Measurements from ENCODE around the gene WDR37. TPM values are rescaled to one million over a fixed set of nuclear protein-coding genes. Genes with fewer than 3 reads are reported as not detected.

WDR37 gene
- total RNA-seq, 6 experiments from 2014 or later = 5.8 to 9.7 (median 8.3) TPM

DNA sequence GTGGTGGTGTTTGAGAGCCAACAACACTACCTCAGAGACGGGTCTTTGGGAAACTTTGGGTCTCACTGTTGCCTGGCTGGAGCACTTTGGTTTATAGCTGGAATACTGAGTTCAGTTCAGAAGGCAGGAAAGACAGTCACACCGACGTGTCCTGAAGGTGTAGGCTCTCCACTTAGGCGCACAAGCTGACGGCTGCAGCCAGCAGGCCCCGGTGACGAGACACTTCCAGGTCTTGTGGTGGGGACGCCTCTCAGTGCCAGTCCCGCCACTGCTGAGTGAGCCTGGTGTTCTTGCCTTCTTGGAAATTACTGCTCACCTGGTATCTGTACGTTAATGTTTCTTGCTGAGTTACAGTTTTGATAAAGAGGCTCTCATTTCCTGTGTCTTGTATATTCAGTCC lies 74.0 kb downstream of the WDR37 start:
- WGBS (ENCODE audit: insufficient coverage, low coverage, low lambda C conversion rate, missing lambda C conversion rate) = no CpG with 5 or more reads among the region's 10 CpGs
- TF ChIP-seq POLR2A (IDR thresholded peaks at IDR 0.05) = no peak
- TF ChIP-seq, protein P1, sequence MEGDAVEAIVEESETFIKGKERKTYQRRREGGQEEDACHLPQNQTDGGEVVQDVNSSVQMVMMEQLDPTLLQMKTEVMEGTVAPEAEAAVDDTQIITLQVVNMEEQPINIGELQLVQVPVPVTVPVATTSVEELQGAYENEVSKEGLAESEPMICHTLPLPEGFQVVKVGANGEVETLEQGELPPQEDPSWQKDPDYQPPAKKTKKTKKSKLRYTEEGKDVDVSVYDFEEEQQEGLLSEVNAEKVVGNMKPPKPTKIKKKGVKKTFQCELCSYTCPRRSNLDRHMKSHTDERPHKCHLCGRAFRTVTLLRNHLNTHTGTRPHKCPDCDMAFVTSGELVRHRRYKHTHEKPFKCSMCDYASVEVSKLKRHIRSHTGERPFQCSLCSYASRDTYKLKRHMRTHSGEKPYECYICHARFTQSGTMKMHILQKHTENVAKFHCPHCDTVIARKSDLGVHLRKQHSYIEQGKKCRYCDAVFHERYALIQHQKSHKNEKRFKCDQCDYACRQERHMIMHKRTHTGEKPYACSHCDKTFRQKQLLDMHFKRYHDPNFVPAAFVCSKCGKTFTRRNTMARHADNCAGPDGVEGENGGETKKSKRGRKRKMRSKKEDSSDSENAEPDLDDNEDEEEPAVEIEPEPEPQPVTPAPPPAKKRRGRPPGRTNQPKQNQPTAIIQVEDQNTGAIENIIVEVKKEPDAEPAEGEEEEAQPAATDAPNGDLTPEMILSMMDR (IDR thresholded peaks at IDR 0.05) = no peak
- Histone ChIP-seq H3K27ac (no peak overlapping the region), H3K36me3 (peaks cover 0 to 43% (median 13%) of the 10 kb centered on the region in 4 donors), H3K9me3 (no peaks in the 10 kb centered on the region), H3K4me3 (no peak overlapping the region), H3K27me3 (no peaks in the 10 kb centered on the region), H3K4me1 (no peaks in the 10 kb centered on the region)
- intact Hi-C loops (cut with DNase I) = no loop called here
- ATAC-seq (no peak), DNase-seq (no peak)

DNA sequence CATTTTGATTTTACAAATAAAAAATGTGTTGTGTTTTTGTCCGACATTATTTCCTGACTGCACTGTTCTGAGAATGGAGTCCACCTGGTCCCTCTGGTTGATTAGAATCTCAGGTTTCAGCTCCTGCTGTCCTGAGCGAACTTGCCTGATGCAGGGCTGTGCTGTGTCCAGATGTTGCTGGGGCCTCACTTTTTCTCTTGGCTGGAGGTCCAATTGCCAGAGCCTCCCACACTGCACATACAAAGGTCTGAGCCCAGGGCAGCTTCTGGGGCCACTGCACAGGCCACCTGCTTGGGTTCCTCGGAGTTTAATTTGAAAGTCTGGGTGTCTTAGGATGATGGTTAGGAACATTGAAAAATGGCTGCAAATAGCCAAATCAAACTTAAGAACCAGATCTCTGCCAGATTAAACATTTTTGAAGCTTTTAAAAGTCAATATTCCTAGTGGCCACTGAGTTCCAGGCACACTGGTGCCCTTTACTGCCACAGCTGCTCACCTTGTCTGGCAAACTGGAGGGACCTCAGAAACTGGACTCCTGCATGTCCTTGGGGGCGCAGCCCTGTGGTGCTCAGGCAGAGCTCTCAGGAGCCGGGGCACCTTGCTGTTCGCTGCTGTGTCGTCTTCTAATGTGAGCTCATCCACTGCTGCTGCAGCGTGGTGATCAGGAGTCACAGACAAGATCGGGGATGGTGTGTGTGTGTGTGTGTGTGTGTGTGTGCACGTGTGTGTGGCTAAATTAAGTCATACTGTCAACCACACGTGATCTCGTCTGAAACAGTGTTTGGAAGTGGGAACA lies 75.0 kb downstream of the WDR37 start:
- intact Hi-C loops (cut with DNase I) = no loop called here
- WGBS (ENCODE audit: insufficient coverage, low coverage, low lambda C conversion rate, missing lambda C conversion rate) = 95% methylated on average over 6 of the region's 12 CpGs
- Histone ChIP-seq H3K27ac (no peak overlapping the region), H3K36me3 (peaks cover 0 to 36% (median 13%) of the 10 kb centered on the region in 4 donors), H3K4me1 (no peaks in the 10 kb centered on the region), H3K9me3 (no peaks in the 10 kb centered on the region), H3K27me3 (no peaks in the 10 kb centered on the region), H3K4me3 (no peak overlapping the region)
- no peak for TF ChIP-seq POLR2A (IDR thresholded peaks at IDR 0.05)
- DNase-seq (no peak), ATAC-seq (no peak)

- TF ChIP-seq, protein P1 (IDR thresholded peaks at IDR 0.05) = no peak
- no peak for TF ChIP-seq POLR2A (IDR thresholded peaks at IDR 0.05)
- intact Hi-C loops (cut with DNase I) = no loop called here
- H3K4me1 ChIP-seq = no peaks in the 10 kb centered on the region
- peaks cover 0 to 28% (median 12%) of the 10 kb centered on the region in 4 donors for H3K36me3 ChIP-seq
- H3K27ac ChIP-seq = no peak overlapping the region
- no peak for DNase-seq
- peak in 3 of 4 donors; percentile 18 to 45 (median 33) for ATAC-seq
- no peak overlapping the region for H3K4me3 ChIP-seq
- no peaks in the 10 kb centered on the region for H3K9me3 ChIP-seq
- 76% methylated on average over 7 of the region's 10 CpGs for WGBS (ENCODE audit: insufficient coverage, low coverage, low lambda C conversion rate, missing lambda C conversion rate)
- no peaks in the 10 kb centered on the region for H3K27me3 ChIP-seq
Measured at GRCh38 chr10:1132584-1132983, 76.4 kb downstream of the WDR37 start.

- TF ChIP-seq, protein P1 (IDR thresholded peaks at IDR 0.05) = no peak
- Histone ChIP-seq H3K27ac (no peak overlapping the region), H3K4me1 (no peaks in the 10 kb centered on the region), H3K4me3 (no peak overlapping the region), H3K36me3 (peaks cover 0 to 23% (median 12%) of the 10 kb centered on the region in 4 donors), H3K27me3 (no peaks in the 10 kb centered on the region), H3K9me3 (no peaks in the 10 kb centered on the region)
- intact Hi-C loops (cut with DNase I) = no loop called here
- peak in 1 of 4 donors; percentile 23 for ATAC-seq
- no CpG with 5 or more reads among the region's 3 CpGs for WGBS (ENCODE audit: insufficient coverage, low coverage, low lambda C conversion rate, missing lambda C conversion rate)
- DNase-seq = peak in 1 of 3 donors; percentile 22
Measured at GRCh38 chr10:1133495-1134045, 77.4 kb downstream of the WDR37 start.

DNA sequence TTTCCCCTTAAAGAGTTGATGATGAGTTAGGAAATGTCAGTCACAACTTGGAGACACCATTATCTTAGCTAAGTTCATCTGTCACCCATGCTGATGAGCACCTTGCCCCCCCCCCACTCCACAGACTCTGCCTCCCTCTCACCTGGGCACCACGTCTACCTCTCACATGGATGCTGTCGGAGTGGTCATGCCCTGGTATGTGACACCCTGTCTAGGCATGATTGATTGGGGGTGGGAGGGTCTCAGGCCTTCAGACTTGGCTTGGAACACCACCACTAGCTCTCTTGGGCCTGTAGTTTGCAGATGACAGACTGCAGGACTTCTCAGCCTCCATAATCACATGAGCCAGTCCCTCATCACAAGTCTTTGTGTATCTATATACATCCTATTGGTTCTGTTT lies 78.0 kb downstream of the WDR37 start:
- Histone ChIP-seq H3K27ac (no peak overlapping the region), H3K27me3 (no peaks in the 10 kb centered on the region), H3K4me1 (no peaks in the 10 kb centered on the region), H3K36me3 (peaks cover 0 to 20% (median 11%) of the 10 kb centered on the region in 4 donors), H3K4me3 (no peak overlapping the region), H3K9me3 (no peaks in the 10 kb centered on the region)
- ATAC-seq (peak in 1 of 4 donors; percentile 20), DNase-seq (peak in 1 of 3 donors; percentile 23)
- no CpG with 5 or more reads among the region's 2 CpGs for WGBS (ENCODE audit: insufficient coverage, low coverage, low lambda C conversion rate, missing lambda C conversion rate)
- TF ChIP-seq, protein P1 (IDR thresholded peaks at IDR 0.05) = no peak
- TF ChIP-seq POLR2A (IDR thresholded peaks at IDR 0.05) = no peak
- intact Hi-C loops (cut with DNase I) = no loop called here

Data from right lobe of liver (tissue), 6 donors.